D721Med (cell line): Measurements from ENCODE around the gene OPCML.

ENCODE experiments used
- DNase-seq: peaks from one replicate; pipeline ENCODE4 v3.0.0; 2011; ENCODE audit warnings: low spot score; ENCODE audit not compliant: insufficient read length
- FAIRE-seq: peaks from 2 replicates; lab custom pipeline; 2011; peaks lifted over from hg19 to GRCh38; lab: Jason Lieb, UNC
- TF ChIP-seq, protein P1 (sequence below): IDR thresholded peaks from 2 replicates; pipeline ENCODE4 v1.5.1; 2012; ENCODE audit warnings: mild to moderate bottlenecking, control low read depth; ENCODE audit not compliant: insufficient read depth; ENCODE audit errors: missing control alignments

OPCML gene

GRCh38 chr11:132913295-132913694, 619.0 kb downstream of the OPCML start:
- FAIRE-seq, result no peak
- TF ChIP-seq, protein P1, sequence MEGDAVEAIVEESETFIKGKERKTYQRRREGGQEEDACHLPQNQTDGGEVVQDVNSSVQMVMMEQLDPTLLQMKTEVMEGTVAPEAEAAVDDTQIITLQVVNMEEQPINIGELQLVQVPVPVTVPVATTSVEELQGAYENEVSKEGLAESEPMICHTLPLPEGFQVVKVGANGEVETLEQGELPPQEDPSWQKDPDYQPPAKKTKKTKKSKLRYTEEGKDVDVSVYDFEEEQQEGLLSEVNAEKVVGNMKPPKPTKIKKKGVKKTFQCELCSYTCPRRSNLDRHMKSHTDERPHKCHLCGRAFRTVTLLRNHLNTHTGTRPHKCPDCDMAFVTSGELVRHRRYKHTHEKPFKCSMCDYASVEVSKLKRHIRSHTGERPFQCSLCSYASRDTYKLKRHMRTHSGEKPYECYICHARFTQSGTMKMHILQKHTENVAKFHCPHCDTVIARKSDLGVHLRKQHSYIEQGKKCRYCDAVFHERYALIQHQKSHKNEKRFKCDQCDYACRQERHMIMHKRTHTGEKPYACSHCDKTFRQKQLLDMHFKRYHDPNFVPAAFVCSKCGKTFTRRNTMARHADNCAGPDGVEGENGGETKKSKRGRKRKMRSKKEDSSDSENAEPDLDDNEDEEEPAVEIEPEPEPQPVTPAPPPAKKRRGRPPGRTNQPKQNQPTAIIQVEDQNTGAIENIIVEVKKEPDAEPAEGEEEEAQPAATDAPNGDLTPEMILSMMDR, result no peak
- no peak for DNase-seq

GRCh38 chr11:132911186-132911585, 621.1 kb downstream of the OPCML start:
- FAIRE-seq (no peak), DNase-seq (no peak)
- TF ChIP-seq, protein P1, result no peak

DNA sequence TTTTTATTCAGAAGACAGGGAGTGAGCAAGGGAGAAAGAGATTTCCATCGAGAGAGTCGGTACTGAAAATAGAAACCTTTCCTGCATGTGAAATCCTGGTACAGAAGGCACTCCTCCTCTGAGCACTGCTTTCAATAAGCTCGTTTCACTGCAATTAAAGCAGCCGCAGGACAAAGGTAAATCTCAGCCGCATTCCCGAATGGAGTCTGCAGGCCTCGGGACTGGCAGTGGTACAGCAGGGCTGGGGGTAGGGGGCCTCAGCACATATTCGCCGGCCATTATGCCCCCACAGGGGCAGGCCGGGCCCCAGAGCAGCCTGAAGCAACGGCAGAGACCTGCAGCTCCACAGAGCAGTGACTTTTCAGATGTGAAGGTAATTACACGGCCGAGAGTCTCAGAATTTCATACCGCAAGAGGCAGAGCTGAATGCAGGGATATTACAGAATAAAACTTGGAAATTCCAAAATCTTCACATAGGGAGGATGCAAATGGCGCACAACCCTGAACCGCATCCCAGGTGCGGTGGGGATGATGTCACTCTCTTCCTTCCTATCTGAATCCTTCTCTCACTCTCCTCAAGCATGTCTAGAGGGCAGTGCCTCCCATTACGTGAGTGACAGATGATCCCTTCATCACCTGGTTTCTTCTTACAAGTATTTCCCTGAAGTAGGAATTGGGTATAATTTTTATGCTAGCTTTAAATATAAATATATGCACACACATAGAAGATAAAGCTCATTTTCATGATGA, 622.1 kb downstream of the OPCML start:
- TF ChIP-seq, protein P1, result no peak
- FAIRE-seq (no peak), DNase-seq (no peak)

DNA sequence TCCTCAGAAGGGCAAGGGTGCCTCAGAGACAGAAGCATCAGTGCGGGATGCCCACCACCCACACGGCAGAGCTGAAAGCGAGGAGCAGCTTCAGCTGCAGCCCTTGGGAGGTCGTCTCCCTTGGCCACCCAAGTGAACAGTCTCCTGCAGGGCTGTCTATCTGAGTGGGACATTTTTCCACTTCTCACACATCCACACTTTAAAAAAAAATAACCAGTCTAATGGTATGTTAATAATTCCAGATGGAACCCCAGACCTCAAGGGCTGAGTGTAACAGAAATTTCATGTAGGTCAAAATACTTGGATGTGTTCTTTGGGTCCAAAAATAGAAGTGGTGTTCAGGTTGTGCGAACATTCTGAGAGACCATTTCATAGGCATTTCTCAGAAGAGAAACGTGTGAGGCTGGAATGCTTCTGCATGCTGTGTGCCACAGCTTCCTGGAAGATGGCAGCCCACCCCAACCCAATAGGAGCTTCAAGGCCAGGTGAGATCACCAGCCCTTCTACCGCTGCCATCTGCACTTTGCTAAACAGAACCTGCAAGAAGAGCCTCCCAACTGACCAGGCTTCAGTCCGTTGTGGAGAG, 623.2 kb downstream of the OPCML start:
- no peak for FAIRE-seq
- TF ChIP-seq, protein P1, result no peak
- DNase-seq, result no peak

GRCh38 chr11:132908414-132908810, 623.9 kb downstream of the OPCML start:
- FAIRE-seq (no peak), DNase-seq (no peak)
- TF ChIP-seq, protein P1, result no peak

GRCh38 chr11:132907651-132908413, 624.5 kb downstream of the OPCML start:
- DNase-seq, result no peak
- TF ChIP-seq, protein P1, result no peak
- no peak for FAIRE-seq
